Pancreas (tissue), 10 donors: Measurements from ENCODE around the gene SLC25A51. TPM values are rescaled to one million over a fixed set of nuclear protein-coding genes. Genes with fewer than 3 reads are reported as not detected.

ENCODE experiments used
- ATAC-seq, 4 donors: fragments of 200-7000 bp; cut with Tn5 transposase; one replicate each; pipeline versions ENCODE4 v1.8.0 to v1.9.1; 2020; ENCODE audit warnings: mild to moderate bottlenecking in 4 of 4, moderate library complexity in 4 of 4
- DNase-seq, 6 donors: peaks; one replicate each; pipeline ENCODE4 v3.0.0-alpha.2; 2020
- FAIRE-seq: peaks from 2 replicates; lab custom pipeline; 2012; peaks lifted over from hg19 to GRCh38; lab: Jason Lieb, UNC
- H3K27ac ChIP-seq, 4 donors: fragments of 200-600 bp; sonication (generic); 1 replicate in 3 of 4; 2 replicates in 1 of 4; pipeline versions ENCODE4 v1.5.0 to v1.8.0; 2020
- H3K27me3 ChIP-seq, 4 donors: fragments of 200-600 bp; one replicate each; pipeline ENCODE4 v1.8.0; 2021
- H3K36me3 ChIP-seq, 3 donors: fragments of 200-600 bp; sonication (generic) in 1 of 3; one replicate each; pipeline versions ENCODE4 v1.5.0 to v1.8.0; 2020 to 2021
- H3K4me1 ChIP-seq, 3 donors: fragments of 200-600 bp; one replicate each; pipeline ENCODE4 v1.8.0; 2021
- H3K4me3 ChIP-seq, 4 donors: fragments of 200-600 bp; sonication (generic) in 2 of 4; one replicate each; pipeline versions ENCODE4 v1.5.0 to v1.8.0; 2020 to 2021
- H3K9me3 ChIP-seq, 4 donors: fragments of 200-600 bp; one replicate each; pipeline ENCODE4 v1.8.0; 2021
- CTCF ChIP-seq, 4 donors: fragments of 200-600 bp; sonication (generic) in 3 of 4; IDR thresholded peaks; one replicate each; pipeline versions ENCODE4 v1.5.0 to v1.8.0; 2021; ENCODE audit warnings: antibody characterized with exemption in 4 of 4
- WGBS, 2 donors: extraction: QIAGEN DNeasy Blood & Tissue Kit; methylation state at CpG; one replicate each; pipeline ENCODE4 v1.1.7; 2013; 5-methylcytosine and 5-hydroxymethylcytosine counted together
- intact Hi-C, 3 donors: fragments of 100-400 bp; cut with DNase I; formaldehyde crosslinking; loops; one replicate each; pipeline versions ENCODE4 v1.11.1 to v1.14.2; 2022
- polyA plus RNA-seq, 2 donors: library from polyadenylated mRNA; stranded (reverse); fragments of 200-250 nt; gene quantifications; one replicate each; pipeline ENCODE4 v1.2.3, GENCODE V29; 2013
- total RNA-seq, 6 donors: library from RNA; stranded (reverse); fragmentation: NEBNext Ultra II Directional in 4 of 6; extraction: Animal tissue kit (Norgen Biotek cat#: 25700) in 4 of 6; gene quantifications; one replicate each; pipeline versions ENCODE4 v1.2.1 to v1.2.4, GENCODE V29; 2021 to 2023
- donor health status: healthy with polysubstance abuse.
- donor health status: DM: no; HTN: no; CAD: no; lungs with moderate emphysema.
- donor health status: DM: no; HTN: no; CAD: no.
- donor health status: control.
- donor health status: control.
- donor health status: Bipolar disorder and iron deficiency.
- donor health status: DM: yes; HTN: yes; CAD: no.
- donor health status: DM: no; HTN: no; CAD: no.
- donor health status: DM: no; HTN: no; CAD: no.
- donor health status: DM: yes; HTN: yes; CAD: no.

Gene SLC25A51
- total and polyA plus RNA-seq, 8 donors = 3.1 to 19.0 (median 13.2) TPM

GRCh38 chr9:37862530-37862929 lies 41.4 kb downstream of the SLC25A51 start:
- Histone ChIP-seq H3K27me3 (no peaks in the 10 kb centered on the region), H3K4me3 (no peak overlapping the region), H3K4me1 (no peaks in the 10 kb centered on the region), H3K27ac (no peak overlapping the region), H3K9me3 (no peaks in the 10 kb centered on the region), H3K36me3 (peaks cover 0 to 21% (median 0%) of the 10 kb centered on the region in 3 donors)
- FAIRE-seq (no peak), ATAC-seq (no peak), DNase-seq (no peak)
- intact Hi-C loops = no loop called here
- 82 to 84% methylated on average over 3 of the region's 3 CpGs for WGBS, 2 donors
- TF ChIP-seq CTCF (IDR thresholded peaks at IDR 0.05) = no peak

- Histone ChIP-seq H3K4me3 (no peak overlapping the region), H3K4me1 (no peaks in the 10 kb centered on the region), H3K36me3 (peaks cover 0 to 21% (median 0%) of the 10 kb centered on the region in 3 donors), H3K27me3 (no peaks in the 10 kb centered on the region), H3K9me3 (no peaks in the 10 kb centered on the region), H3K27ac (no peak overlapping the region)
- DNase-seq = no peak
- intact Hi-C loops = no loop called here
- FAIRE-seq = no peak
- 94 to 100% methylated on average over 1 of the region's 1 CpG for WGBS, 2 donors
- TF ChIP-seq CTCF (IDR thresholded peaks at IDR 0.05) = no peak
- no peak for ATAC-seq
Observed at GRCh38 chr9:37859043-37859442, 44.9 kb downstream of the SLC25A51 start.

- intact Hi-C loops = no loop called here
- no peak overlapping the region for H3K4me3 ChIP-seq
- no peaks in the 10 kb centered on the region for H3K9me3 ChIP-seq
- no peak overlapping the region for H3K27ac ChIP-seq
- FAIRE-seq (no peak), ATAC-seq (no peak), DNase-seq (no peak)
- H3K4me1 ChIP-seq = no peaks in the 10 kb centered on the region
- 90% methylated on average over 1 of the region's 1 CpG for WGBS, 2 donors
- no peak for TF ChIP-seq CTCF (IDR thresholded peaks at IDR 0.05)
- no peaks in the 10 kb centered on the region for H3K27me3 ChIP-seq
- peaks cover 0 to 13% (median 0%) of the 10 kb centered on the region in 3 donors for H3K36me3 ChIP-seq
Observed at GRCh38 chr9:37856551-37856950, 47.4 kb downstream of the SLC25A51 start.

GRCh38 chr9:37852222-37852621 lies 51.7 kb downstream of the SLC25A51 start:
- DNase-seq (no peak), FAIRE-seq (no peak), ATAC-seq (no peak)
- WGBS, 2 donors = 96 to 99% methylated on average over 2 of the region's 2 CpGs
- no peaks in the 10 kb centered on the region for H3K4me1 ChIP-seq
- no peak for TF ChIP-seq CTCF (IDR thresholded peaks at IDR 0.05)
- no peaks in the 10 kb centered on the region for H3K36me3 ChIP-seq
- H3K9me3 ChIP-seq = no peaks in the 10 kb centered on the region
- no peaks in the 10 kb centered on the region for H3K27me3 ChIP-seq
- no peak overlapping the region for H3K4me3 ChIP-seq
- intact Hi-C loops = no loop called here
- no peak overlapping the region for H3K27ac ChIP-seq

- H3K27ac ChIP-seq = no peak overlapping the region
- TF ChIP-seq CTCF (IDR thresholded peaks at IDR 0.05) = no peak
- H3K27me3 ChIP-seq = no peaks in the 10 kb centered on the region
- DNase-seq = no peak
- H3K4me3 ChIP-seq = no peak overlapping the region
- no peaks in the 10 kb centered on the region for H3K9me3 ChIP-seq
- no peak for FAIRE-seq
- H3K4me1 ChIP-seq = no peaks in the 10 kb centered on the region
- intact Hi-C loops = no loop called here
- H3K36me3 ChIP-seq = no peaks in the 10 kb centered on the region
- ATAC-seq = no peak
- 92 to 96% methylated on average over 4 of the region's 4 CpGs for WGBS, 2 donors
Observed at GRCh38 chr9:37840560-37841194, 63.2 kb downstream of the SLC25A51 start.
